Measurements from ENCODE around the gene UTP11. TPM values are rescaled to one million over a fixed set of nuclear protein-coding genes. Genes with fewer than 3 reads are reported as not detected.

UTP11 gene
- total RNA-seq, 1 donor from 2014 or later, result 32.6 TPM

GRCh38 chr1:38060498-38060897 is 48.0 kb downstream of the UTP11 start:
- ATAC-seq (no peak), DNase-seq (ENCODE audit: low spot score) (no peak)
- intact Hi-C loops (cut with DNase I), result no loop called here

GRCh38 chr1:38061290-38061689 is 48.8 kb downstream of the UTP11 start:
- DNase-seq (ENCODE audit: low spot score), result no peak
- ATAC-seq, result no peak
- intact Hi-C loops (cut with DNase I), result no loop called here

GRCh38 chr1:38061883-38062328 is 49.4 kb downstream of the UTP11 start:
- DNase-seq (ENCODE audit: low spot score), result no peak
- intact Hi-C loops (cut with DNase I), result no loop called here
- no peak for ATAC-seq

- intact Hi-C loops (cut with DNase I), result no loop called here
- ATAC-seq (no peak), DNase-seq (ENCODE audit: low spot score) (no peak)
Observed at GRCh38 chr1:38062361-38063288, 50.1 kb downstream of the UTP11 start.

- DNase-seq (ENCODE audit: low spot score) (no peak), ATAC-seq (no peak)
- intact Hi-C loops (cut with DNase I), result no loop called here
Observed at GRCh38 chr1:38063616-38064015, 51.1 kb downstream of the UTP11 start.

- no peak for DNase-seq (ENCODE audit: low spot score)
- intact Hi-C loops (cut with DNase I), result no loop called here
- ATAC-seq, result peak; percentile 38
Observed at GRCh38 chr1:38064197-38064903, 51.8 kb downstream of the UTP11 start.

- no peak for DNase-seq (ENCODE audit: low spot score)
- ATAC-seq, result no peak
- intact Hi-C loops (cut with DNase I), result no loop called here
Observed at GRCh38 chr1:38068220-38068979, 55.9 kb downstream of the UTP11 start.

- no peak for DNase-seq (ENCODE audit: low spot score)
- no peak for ATAC-seq
- intact Hi-C loops (cut with DNase I), result no loop called here
Observed at GRCh38 chr1:38068980-38069340, 56.4 kb downstream of the UTP11 start.

- DNase-seq (ENCODE audit: low spot score) (no peak), ATAC-seq (no peak)
- intact Hi-C loops (cut with DNase I), result no loop called here
Observed at GRCh38 chr1:38071312-38072256, 59.0 kb downstream of the UTP11 start.

- ATAC-seq (no peak), DNase-seq (ENCODE audit: low spot score) (no peak)
- intact Hi-C loops (cut with DNase I), result no loop called here
Observed at GRCh38 chr1:38072858-38073257, 60.3 kb downstream of the UTP11 start.

- no peak for ATAC-seq
- intact Hi-C loops (cut with DNase I), result no loop called here
Observed at GRCh38 chr1:38073534-38074301, 61.2 kb downstream of the UTP11 start.

GRCh38 chr1:38074302-38074677 is 61.8 kb downstream of the UTP11 start:
- ATAC-seq, result no peak
- intact Hi-C loops (cut with DNase I), result no loop called here

More at GRCh38 chr1:38073534-38074301, 61.2 kb downstream of the UTP11 start:
- DNase-seq (ENCODE audit: low spot score), result no peak

More at GRCh38 chr1:38074302-38074677, 61.8 kb downstream of the UTP11 start:
- DNase-seq (ENCODE audit: low spot score), result no peak

Other genes starting within 250 kb of the UTP11 start
- 1.6 TPM for gene EPHA10, start 247.6 kb upstream of the UTP11 start, total RNA-seq
- 2.3 TPM for gene MANEAL, start 218.9 kb upstream of the UTP11 start, total RNA-seq
- gene C1orf122, start 204.9 kb upstream of the UTP11 start, total RNA-seq, result 30.3 TPM
- gene YRDC, start 204.5 kb upstream of the UTP11 start, total RNA-seq, result 8.1 TPM
- gene MTF1, start 153.1 kb upstream of the UTP11 start, total RNA-seq, result 33.0 TPM
- 44.4 TPM for gene INPP5B, start 65.7 kb upstream of the UTP11 start, total RNA-seq
- gene SF3A3, start 22.7 kb upstream of the UTP11 start, total RNA-seq, result 47.9 TPM
- 27.9 TPM for gene FHL3, start 7.2 kb upstream of the UTP11 start, total RNA-seq
- 19.1 TPM for gene POU3F1, start 34.1 kb downstream of the UTP11 start, total RNA-seq

Data from sciatic nerve (tissue), 2 donors.